HCT116 (cell line): ENCODE results near the gene MNAT1.

Source experiments
- ATF3 ChIP-seq: IDR thresholded peaks from 2 replicates; pipeline ENCODE4 v1.6.1; 2012
- CTCF ChIP-seq, 3 experiments: fragments of 200-600 bp in 1 of 3; sonication (generic) in 1 of 3; IDR thresholded peaks in 2 of 3; conservative IDR thresholded peaks in 1 of 3; 2 replicates each; pipeline ENCODE4 v1.5.1; 2012 to 2017; ENCODE audit warnings: low read depth in 2 of 3, low read length in 2 of 3, antibody characterized with exemption in 1 of 3, borderline replicate concordance in 1 of 3, control low read depth in 1 of 3, mild to moderate bottlenecking in 1 of 3, mixed read lengths in 1 of 3, mixed run types in 1 of 3, moderate library complexity in 1 of 3; ENCODE audit not compliant: insufficient read depth in 1 of 3
- EZH2 ChIP-seq: fragments of 200-600 bp; sonication (generic); IDR thresholded peaks from 2 replicates; pipeline ENCODE4 v1.6.1; 2017; ENCODE audit warnings: antibody characterized with exemption, mixed run types
- POLR2A ChIP-seq: IDR thresholded peaks from 2 replicates; pipeline ENCODE4 v1.7.0; 2011; ENCODE audit warnings: borderline replicate concordance; ENCODE audit not compliant: insufficient read depth, insufficient read length; ENCODE audit errors: extremely low read depth
- POLR2AphosphoS5 ChIP-seq: IDR thresholded peaks from 2 replicates; pipeline ENCODE4 v1.6.1; 2011; ENCODE audit warnings: mild to moderate bottlenecking, low read depth, low read length, moderate library complexity
- RAD21 ChIP-seq: IDR thresholded peaks from 2 replicates; pipeline ENCODE4 v1.6.1; 2012; ENCODE audit warnings: low read depth, mild to moderate bottlenecking
- SIN3A ChIP-seq: IDR thresholded peaks from 2 replicates; pipeline ENCODE4 v1.6.1; 2012; ENCODE audit warnings: low read depth
- YY1 ChIP-seq: IDR thresholded peaks from 2 replicates; pipeline ENCODE4 v1.6.1; 2011; ENCODE audit warnings: low read length, low read depth, moderate library complexity, mild to moderate bottlenecking; ENCODE audit not compliant: insufficient replicate concordance; ENCODE audit errors: extremely low read depth
- ZNF274 ChIP-seq: fragments of 200-500 bp; sonication (Bioruptor generic); IDR thresholded peaks from 2 replicates; pipeline ENCODE4 v1.6.1; 2014; ENCODE audit warnings: mild to moderate bottlenecking, low read depth, low read length, inconsistent platforms

GRCh38 chr14:60807971-60808370, 73.4 kb downstream of the MNAT1 start:
- TF ChIP-seq POLR2A (no peak), CTCF (IDR thresholded peaks at IDR 0.05 in 2 of 3, conservative IDR thresholded peaks at IDR 0.05 in 1 of 3; ENCODE audit: borderline replicate concordance in 1 of 3, insufficient read depth in 1 of 3, low read depth in 2 of 3, low read length in 2 of 3) (no peak), POLR2AphosphoS5 (no peak), RAD21 (no peak), ZNF274 (no peak), SIN3A (no peak), ATF3 (no peak), EZH2 (no peak), YY1 (no peak)
